A673 (cell line): ENCODE measurements around the gene MLXIP. TPM values are rescaled to one million over a fixed set of nuclear protein-coding genes. Genes with fewer than 3 reads are reported as not detected.

Experiments used
- BruUV-seq: library from RNA; stranded (reverse); fragments of 400-500 nt; replicated peaks from 2 replicates; lab custom pipeline; 2021; lab: Mats Ljungman, UMichigan
- CTCF ChIA-PET: fragments of 300-600 bp; sonication (Branson Sonifier 250); formaldehyde crosslinking; loops from one replicate; lab custom pipeline; 2022; ENCODE audit warnings: antibody characterized with exemption; lab: Charles Lee
- POLR2A ChIA-PET: fragments of 300-600 bp; sonication (Branson Sonifier 250); formaldehyde crosslinking; loops from one replicate; lab custom pipeline; 2022; ENCODE audit warnings: antibody characterized with exemption; ENCODE audit not compliant: low non-redundant PET; lab: Charles Lee
- DNase-seq: peaks from one replicate; pipeline ENCODE4 v3.0.0-alpha.2; 2015; ENCODE audit warnings: low spot score
- H3K27ac ChIP-seq: fragments of 200-600 bp; sonication (generic); 2 replicates; pipeline ENCODE4 v1.5.1; 2016; ENCODE audit warnings: mixed run types, low read depth, mild to moderate bottlenecking, mixed read lengths, antibody characterized with exemption, low read length; ENCODE audit not compliant: poor library complexity, severe bottlenecking
- H3K27me3 ChIP-seq: fragments of 200-600 bp; sonication (generic); replicated peaks from 2 replicates; pipeline ENCODE4 v1.6.1; 2017; ENCODE audit warnings: mixed run types, low read depth, mild to moderate bottlenecking, mixed read lengths, antibody characterized with exemption, low read length; ENCODE audit not compliant: insufficient read depth, poor library complexity
- H3K36me3 ChIP-seq: fragments of 200-600 bp; sonication (generic); 2 replicates; pipeline ENCODE4 v1.6.1; 2016; ENCODE audit warnings: mixed run types, mild to moderate bottlenecking, mixed read lengths, antibody characterized with exemption, low read length; ENCODE audit not compliant: insufficient read depth, poor library complexity, severe bottlenecking
- H3K4me1 ChIP-seq: fragments of 200-600 bp; sonication (generic); 2 replicates; pipeline ENCODE4 v1.6.1; 2017; ENCODE audit warnings: mixed run types, mild to moderate bottlenecking, mixed read lengths, antibody characterized with exemption, low read length; ENCODE audit not compliant: insufficient read depth, poor library complexity, severe bottlenecking
- H3K4me3 ChIP-seq: fragments of 200-600 bp; sonication (generic); 2 replicates; pipeline ENCODE4 v1.5.1; 2016; ENCODE audit warnings: low read depth, mixed run types, mild to moderate bottlenecking, mixed read lengths, low read length; ENCODE audit not compliant: poor library complexity, severe bottlenecking
- H3K9me3 ChIP-seq: fragments of 200-600 bp; sonication (generic); 2 replicates; pipeline ENCODE4 v1.6.1; 2016; ENCODE audit warnings: mixed run types, low read depth, mild to moderate bottlenecking, mixed read lengths, antibody characterized with exemption, low read length; ENCODE audit not compliant: poor library complexity, severe bottlenecking
- EZH2 ChIP-seq: fragments of 200-600 bp; sonication (generic); IDR thresholded peaks from 2 replicates; pipeline ENCODE4 v1.6.1; 2017; ENCODE audit warnings: borderline replicate concordance, low read depth, mild to moderate bottlenecking, mixed read lengths, antibody characterized with exemption, low read length; ENCODE audit not compliant: poor library complexity, severe bottlenecking
- intact Hi-C: fragments of 100-400 bp; cut with micrococcal nuclease; formaldehyde crosslinking; loops from one replicate; pipeline ENCODE4 v1.10.0; 2022; ENCODE audit not compliant: unreplicated experiment
- total RNA-seq: library from RNA; stranded (reverse); gene quantifications from 2 replicates; pipeline ENCODE4 v1.2.3, GENCODE V29; 2021
- TF ChIP-seq, protein P1 (sequence below): fragments of 300-800, 200-600 bp; sonication (generic); conservative IDR thresholded peaks from 2 replicates; pipeline ENCODE4 v1.5.1; 2017; ENCODE audit warnings: low read depth, mild to moderate bottlenecking, antibody characterized with exemption, low read length, moderate library complexity, mixed read lengths

Gene MLXIP
- total RNA-seq, 1 experiment from 2014 or later: 32.7 TPM

DNA sequence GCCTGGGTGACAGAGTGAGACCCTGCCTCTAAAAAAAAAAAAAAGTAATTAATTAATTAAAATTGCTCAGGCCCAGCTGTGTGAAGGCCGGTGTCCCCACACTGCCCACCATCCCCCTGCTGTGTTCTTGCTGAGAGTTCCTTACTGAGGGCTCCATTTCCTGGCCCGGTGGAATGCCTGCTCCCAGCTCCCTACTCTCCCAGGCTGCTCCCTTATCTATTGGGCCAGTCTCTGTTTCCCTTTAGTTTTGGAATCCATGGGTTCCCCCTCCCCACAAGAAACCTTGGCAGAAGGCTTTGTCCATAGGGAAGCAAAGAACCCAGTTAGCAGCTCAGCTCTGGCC, 19.0 kb downstream of the MLXIP start:
- TF ChIP-seq, protein P1, sequence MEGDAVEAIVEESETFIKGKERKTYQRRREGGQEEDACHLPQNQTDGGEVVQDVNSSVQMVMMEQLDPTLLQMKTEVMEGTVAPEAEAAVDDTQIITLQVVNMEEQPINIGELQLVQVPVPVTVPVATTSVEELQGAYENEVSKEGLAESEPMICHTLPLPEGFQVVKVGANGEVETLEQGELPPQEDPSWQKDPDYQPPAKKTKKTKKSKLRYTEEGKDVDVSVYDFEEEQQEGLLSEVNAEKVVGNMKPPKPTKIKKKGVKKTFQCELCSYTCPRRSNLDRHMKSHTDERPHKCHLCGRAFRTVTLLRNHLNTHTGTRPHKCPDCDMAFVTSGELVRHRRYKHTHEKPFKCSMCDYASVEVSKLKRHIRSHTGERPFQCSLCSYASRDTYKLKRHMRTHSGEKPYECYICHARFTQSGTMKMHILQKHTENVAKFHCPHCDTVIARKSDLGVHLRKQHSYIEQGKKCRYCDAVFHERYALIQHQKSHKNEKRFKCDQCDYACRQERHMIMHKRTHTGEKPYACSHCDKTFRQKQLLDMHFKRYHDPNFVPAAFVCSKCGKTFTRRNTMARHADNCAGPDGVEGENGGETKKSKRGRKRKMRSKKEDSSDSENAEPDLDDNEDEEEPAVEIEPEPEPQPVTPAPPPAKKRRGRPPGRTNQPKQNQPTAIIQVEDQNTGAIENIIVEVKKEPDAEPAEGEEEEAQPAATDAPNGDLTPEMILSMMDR: no peak
- TF ChIP-seq EZH2: no peak
- Histone ChIP-seq H3K27me3 (no peaks in the 10 kb centered on the region), H3K36me3 (no peaks in the 10 kb centered on the region), H3K9me3 (no peaks in the 10 kb centered on the region), H3K27ac (no peak overlapping the region), H3K4me3 (no peak overlapping the region), H3K4me1 (peaks cover 13% of the 10 kb centered on the region)
- no TSS peak for BruUV-seq
- DNase-seq: no peak
- CTCF ChIA-PET: no interaction called here
- POLR2A ChIA-PET: no interaction called here
- intact Hi-C loops: no loop called here

DNA sequence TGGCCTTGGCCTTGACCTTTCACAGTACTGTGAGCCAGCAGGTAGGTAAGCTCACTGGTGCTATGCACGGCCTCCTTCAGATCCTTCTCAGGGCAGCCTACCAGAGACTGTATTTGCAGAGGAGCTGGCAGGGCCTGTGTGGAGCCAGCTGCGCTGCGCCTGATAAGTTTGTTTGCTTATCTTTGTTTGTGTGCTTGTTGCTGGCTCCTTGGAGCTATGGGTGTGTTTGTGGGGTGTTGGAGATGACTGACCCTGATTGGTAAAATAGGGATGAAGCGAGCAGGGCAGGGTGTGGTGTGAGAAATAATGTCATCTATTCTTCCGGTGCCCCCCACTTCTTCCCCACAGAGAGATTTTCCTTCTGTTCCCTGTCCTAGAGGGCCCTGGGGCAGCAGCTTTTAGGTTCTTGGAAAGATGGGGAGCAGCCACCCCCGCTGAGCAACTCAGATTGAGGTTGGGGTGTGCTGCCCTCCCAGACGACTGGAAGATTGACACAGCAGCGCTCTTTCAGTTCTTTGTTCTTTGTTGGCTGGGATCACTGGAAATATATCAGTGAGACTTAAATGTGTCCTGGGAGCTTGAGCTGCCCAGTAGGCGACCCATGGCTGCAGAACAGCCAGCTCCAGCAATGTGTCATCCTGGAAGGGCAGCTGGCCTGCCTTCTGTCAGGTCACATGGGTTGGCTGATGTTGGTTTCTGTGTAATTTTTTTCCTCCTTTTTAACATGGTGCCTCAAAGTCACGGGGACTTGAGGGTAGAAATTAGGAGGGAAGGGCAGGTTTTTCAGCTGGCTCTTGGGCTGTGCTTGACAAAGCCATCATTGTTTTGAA, 19.6 kb downstream of the MLXIP start:
- no peak for DNase-seq
- Histone ChIP-seq H3K4me3 (no peak overlapping the region), H3K4me1 (peaks cover 13% of the 10 kb centered on the region), H3K27ac (no peak overlapping the region), H3K9me3 (no peaks in the 10 kb centered on the region), H3K27me3 (no peaks in the 10 kb centered on the region), H3K36me3 (no peaks in the 10 kb centered on the region)
- intact Hi-C loops: no loop called here
- no TSS peak for BruUV-seq
- CTCF ChIA-PET: no interaction called here
- no peak for TF ChIP-seq EZH2
- TF ChIP-seq, protein P1: no peak
- POLR2A ChIA-PET: no interaction called here

DNA sequence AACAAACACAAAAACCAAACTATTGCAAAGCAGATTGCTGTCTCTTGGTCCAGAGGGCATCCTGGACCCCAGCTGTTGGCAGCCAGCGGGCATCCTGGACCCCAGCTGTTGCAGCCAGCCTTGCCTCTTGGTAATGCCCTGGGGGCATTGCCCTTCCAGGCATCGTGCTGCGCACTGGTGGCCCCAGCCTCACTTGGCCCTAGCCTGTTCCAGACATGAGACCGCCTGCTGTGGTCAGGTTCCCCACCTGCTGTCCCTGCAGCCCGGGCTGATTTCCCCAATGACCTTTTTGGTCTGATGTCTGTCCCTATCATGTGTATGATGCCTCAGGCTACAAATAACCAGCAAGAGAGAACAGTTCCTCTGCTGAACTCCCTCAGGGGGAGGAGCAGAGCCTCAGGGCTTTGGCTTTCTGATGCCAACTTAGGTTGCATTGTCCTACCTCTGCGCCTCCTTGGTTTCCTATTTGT, 20.8 kb downstream of the MLXIP start:
- BruUV-seq: no TSS peak
- H3K27ac ChIP-seq: no peak overlapping the region
- H3K9me3 ChIP-seq: no peaks in the 10 kb centered on the region
- H3K4me3 ChIP-seq: no peak overlapping the region
- no peak for DNase-seq
- intact Hi-C loops: no loop called here
- no peaks in the 10 kb centered on the region for H3K27me3 ChIP-seq
- CTCF ChIA-PET: no interaction called here
- peaks cover 13% of the 10 kb centered on the region for H3K4me1 ChIP-seq
- TF ChIP-seq, protein P1: no peak
- TF ChIP-seq EZH2: no peak
- H3K36me3 ChIP-seq: no peaks in the 10 kb centered on the region
- POLR2A ChIA-PET: no interaction called here
